Left colon (tissue), 2 donors: Measurements from ENCODE around the gene SEC16A. TPM values are rescaled to one million over a fixed set of nuclear protein-coding genes. Genes with fewer than 3 reads are reported as not detected.

Source experiments
- ATAC-seq: fragments of 200-7000 bp; cut with Tn5 transposase; one replicate; pipeline ENCODE4 v1.9.1; 2020; ENCODE audit warnings: mild to moderate bottlenecking, moderate library complexity
- DNase-seq, 2 donors: peaks; one replicate each; pipeline ENCODE4 v3.0.0-alpha.2; 2020
- intact Hi-C, 2 donors: fragments of 100-400 bp; cut with DNase I in 1 of 2; cut with micrococcal nuclease in 1 of 2; formaldehyde crosslinking; loops; one replicate each; pipeline versions ENCODE4 v1.11.2 to v1.14.0; 2022; cut with DNase I, micrococcal nuclease
- total RNA-seq, 2 donors: library from RNA; stranded (reverse); fragmentation: NEBNext Ultra II Directional; extraction: Animal tissue kit (Norgen Biotek cat#: 25700); gene quantifications; one replicate each; pipeline ENCODE4 v1.2.1, GENCODE V29; 2021
- donor health status: DM: no; HTN: no; CAD: no.
- donor health status: DM: yes; HTN: yes; CAD: no.

Gene SEC16A
- total RNA-seq, 2 donors from 2014 or later = 64.2 to 82.4 TPM

GRCh38 chr9:136474974-136475865 is 7.6 kb downstream of the SEC16A start:
- DNase-seq = no peak
- intact Hi-C loops = no loop called here
- ATAC-seq = peak; percentile 4

- no peak for ATAC-seq
- intact Hi-C loops = no loop called here
- no peak for DNase-seq
Observed at GRCh38 chr9:136474021-136474640, 8.7 kb downstream of the SEC16A start.

GRCh38 chr9:136473354-136473721 is 9.5 kb downstream of the SEC16A start:
- ATAC-seq = no peak
- no peak for DNase-seq
- intact Hi-C loops = no loop called here

GRCh38 chr9:136472640-136473353 is 10.0 kb downstream of the SEC16A start:
- no peak for ATAC-seq
- DNase-seq = no peak
- intact Hi-C loops = no loop called here

- ATAC-seq (no peak), DNase-seq (no peak)
- intact Hi-C loops = no loop called here
Observed at GRCh38 chr9:136471802-136472487, 10.9 kb downstream of the SEC16A start.

- intact Hi-C loops = no loop called here
- no peak for DNase-seq
- no peak for ATAC-seq
Observed at GRCh38 chr9:136470792-136471469, 11.9 kb downstream of the SEC16A start.

GRCh38 chr9:136470356-136470755 is 12.5 kb downstream of the SEC16A start:
- ATAC-seq (no peak), DNase-seq (no peak)
- intact Hi-C loops = no loop called here

- intact Hi-C loops = no loop called here
- no peak for ATAC-seq
- DNase-seq = no peak
Observed at GRCh38 chr9:136467766-136468165, 15.1 kb downstream of the SEC16A start.

GRCh38 chr9:136466155-136466541 is 16.7 kb downstream of the SEC16A start:
- DNase-seq (no peak), ATAC-seq (no peak)
- intact Hi-C loops = no loop called here

GRCh38 chr9:136465500-136466154 is 17.2 kb downstream of the SEC16A start:
- intact Hi-C loops = no loop called here
- ATAC-seq (no peak), DNase-seq (no peak)

- DNase-seq (no peak), ATAC-seq (no peak)
- intact Hi-C loops = no loop called here
Observed at GRCh38 chr9:136464241-136464640, 18.6 kb downstream of the SEC16A start.

- ATAC-seq (no peak), DNase-seq (no peak)
- intact Hi-C loops = no loop called here
Observed at GRCh38 chr9:136463578-136463977, 19.3 kb downstream of the SEC16A start.

- ATAC-seq = no peak
- intact Hi-C loops = no loop called here
- no peak for DNase-seq
Observed at GRCh38 chr9:136462664-136463063, 20.2 kb downstream of the SEC16A start.

GRCh38 chr9:136460772-136461325 is 22.0 kb downstream of the SEC16A start:
- DNase-seq (no peak), ATAC-seq (no peak)
- intact Hi-C loops = no loop called here

- ATAC-seq (no peak), DNase-seq (no peak)
- intact Hi-C loops = no loop called here
Observed at GRCh38 chr9:136459425-136459824, 23.4 kb downstream of the SEC16A start.

- DNase-seq = no peak
- intact Hi-C loops = no loop called here
- no peak for ATAC-seq
Observed at GRCh38 chr9:136457326-136457725, 25.5 kb downstream of the SEC16A start.

GRCh38 chr9:136456258-136456657 is 26.6 kb downstream of the SEC16A start:
- intact Hi-C loops = no loop called here
- no peak for DNase-seq
- no peak for ATAC-seq
